ENCODE results near the gene KHDRBS1. TPM values are rescaled to one million over a fixed set of nuclear protein-coding genes. Genes with fewer than 3 reads are reported as not detected.

Gene KHDRBS1
- polyA plus RNA-seq, 1 of the 3 experiments (the other 2 are of a cell fraction) = 52.8 TPM

- H3K27me3 ChIP-seq (ENCODE audit: insufficient read depth) = no peaks in the 10 kb centered on the region
- H3F3A ChIP-seq (replicated peaks; ENCODE audit: insufficient read depth) = peaks cover 6% of the 10 kb centered on the region
- ChIA-PET CTCF (interaction anchor here (1.5 to 2.3 kb wide), 2 partner anchors 18 to 22 kb away, joined by 4 to 9 read pairs; no protein-coding TSS in a partner anchor), POLR2A (no interaction called here)
- H2AFZ ChIP-seq (ENCODE audit: low read depth) = no peak overlapping the region
- H4K20me1 ChIP-seq (ENCODE audit: insufficient read depth) = no peaks in the 10 kb centered on the region
- no peak overlapping the region for H3K4me3 ChIP-seq (ENCODE audit: low read depth in 2 of 2, low read length in 1 of 2)
- TF ChIP-seq, protein P1, sequence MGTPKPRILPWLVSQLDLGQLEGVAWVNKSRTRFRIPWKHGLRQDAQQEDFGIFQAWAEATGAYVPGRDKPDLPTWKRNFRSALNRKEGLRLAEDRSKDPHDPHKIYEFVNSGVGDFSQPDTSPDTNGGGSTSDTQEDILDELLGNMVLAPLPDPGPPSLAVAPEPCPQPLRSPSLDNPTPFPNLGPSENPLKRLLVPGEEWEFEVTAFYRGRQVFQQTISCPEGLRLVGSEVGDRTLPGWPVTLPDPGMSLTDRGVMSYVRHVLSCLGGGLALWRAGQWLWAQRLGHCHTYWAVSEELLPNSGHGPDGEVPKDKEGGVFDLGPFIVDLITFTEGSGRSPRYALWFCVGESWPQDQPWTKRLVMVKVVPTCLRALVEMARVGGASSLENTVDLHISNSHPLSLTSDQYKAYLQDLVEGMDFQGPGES (IDR thresholded peaks at IDR 0.05; ENCODE audit: low read depth, low read length) = no peak
- TF ChIP-seq RFX5 (IDR thresholded peaks at IDR 0.05; ENCODE audit: low read length) = no peak
- TF ChIP-seq PBX3 (IDR thresholded peaks at IDR 0.05) = no peak
- TF ChIP-seq USF1 (IDR thresholded peaks at IDR 0.05; ENCODE audit: borderline replicate concordance, low read depth) = no peak
- no peak for TF ChIP-seq GABPA (IDR thresholded peaks at IDR 0.05; ENCODE audit: low read depth)
- no peak for TF ChIP-seq CHD2 (IDR thresholded peaks at IDR 0.05; ENCODE audit: low read length, partially characterized antibody)
- TF ChIP-seq, protein P2, sequence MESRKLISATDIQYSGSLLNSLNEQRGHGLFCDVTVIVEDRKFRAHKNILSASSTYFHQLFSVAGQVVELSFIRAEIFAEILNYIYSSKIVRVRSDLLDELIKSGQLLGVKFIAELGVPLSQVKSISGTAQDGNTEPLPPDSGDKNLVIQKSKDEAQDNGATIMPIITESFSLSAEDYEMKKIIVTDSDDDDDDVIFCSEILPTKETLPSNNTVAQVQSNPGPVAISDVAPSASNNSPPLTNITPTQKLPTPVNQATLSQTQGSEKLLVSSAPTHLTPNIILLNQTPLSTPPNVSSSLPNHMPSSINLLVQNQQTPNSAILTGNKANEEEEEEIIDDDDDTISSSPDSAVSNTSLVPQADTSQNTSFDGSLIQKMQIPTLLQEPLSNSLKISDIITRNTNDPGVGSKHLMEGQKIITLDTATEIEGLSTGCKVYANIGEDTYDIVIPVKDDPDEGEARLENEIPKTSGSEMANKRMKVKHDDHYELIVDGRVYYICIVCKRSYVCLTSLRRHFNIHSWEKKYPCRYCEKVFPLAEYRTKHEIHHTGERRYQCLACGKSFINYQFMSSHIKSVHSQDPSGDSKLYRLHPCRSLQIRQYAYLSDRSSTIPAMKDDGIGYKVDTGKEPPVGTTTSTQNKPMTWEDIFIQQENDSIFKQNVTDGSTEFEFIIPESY (IDR thresholded peaks at IDR 0.05; ENCODE audit: borderline replicate concordance, low read depth) = no peak
- TF ChIP-seq RAD21 (IDR thresholded peaks at IDR 0.05; ENCODE audit: low read length) = no peak
- TF ChIP-seq MEF2A (IDR thresholded peaks at IDR 0.05; ENCODE audit: borderline replicate concordance, low read depth) = no peak
- no peak for TF ChIP-seq FOSL2 (IDR thresholded peaks at IDR 0.05; ENCODE audit: borderline replicate concordance, low read depth)
- no peak for TF ChIP-seq GATA2 (CRISPR knock-in tag; IDR thresholded peaks at IDR 0.05)
- TF ChIP-seq EP300 (IDR thresholded peaks at IDR 0.05; ENCODE audit: borderline replicate concordance in 1 of 2, low read depth in 1 of 2, low read length in 1 of 2) = no peak
- TF ChIP-seq CTCF (IDR thresholded peaks at IDR 0.05) = no peak
- no peak for TF ChIP-seq YY1 (IDR thresholded peaks at IDR 0.05; ENCODE audit: low read depth)
- no peak for TF ChIP-seq MAX (IDR thresholded peaks at IDR 0.05; ENCODE audit: low read depth)
- no peak for TF ChIP-seq POLR2AphosphoS5 (IDR thresholded peaks at IDR 0.05; ENCODE audit: low read depth, low read length)
- no peak overlapping the region for H3K27ac ChIP-seq (ENCODE audit: low read depth in 2 of 2, low read length in 1 of 2)
- no peaks in the 10 kb centered on the region for H3K79me2 ChIP-seq (ENCODE audit: insufficient read depth)
- no peaks in the 10 kb centered on the region for H3K9me3 ChIP-seq
- peaks cover 4 to 8% of the 10 kb centered on the region in 2 experiments; a peak in 1 of 4 replicates for H3K4me1 ChIP-seq (ENCODE audit: control insufficient read depth in 1 of 2, insufficient read depth in 2 of 2, low read depth in 1 of 2, low read length in 1 of 2)
- H3K9ac ChIP-seq = no peak overlapping the region
- H3K9me2 ChIP-seq = no peaks in the 10 kb centered on the region
- H3K4me2 ChIP-seq = no peak overlapping the region
- H3K36me3 ChIP-seq (replicated peaks in 1 of 2; ENCODE audit: control insufficient read depth in 1 of 2, insufficient read depth in 2 of 2, low read length in 1 of 2) = no peaks in the 10 kb centered on the region
- DNase-seq = no peak
- WGBS (ENCODE audit: low lambda C conversion rate) = 95% methylated on average over 2 of the region's 2 CpGs
Measured at GRCh38 chr1:31981456-31981839, 32.2 kb upstream of the KHDRBS1 start.
